A204.1 (cell line): ENCODE measurements around the gene MIDN.

Source experiments
- FAIRE-seq: peaks from 2 replicates; lab custom pipeline; 2012; peaks lifted over from hg19 to GRCh38; lab: Jason Lieb, UNC

Gene MIDN

DNA sequence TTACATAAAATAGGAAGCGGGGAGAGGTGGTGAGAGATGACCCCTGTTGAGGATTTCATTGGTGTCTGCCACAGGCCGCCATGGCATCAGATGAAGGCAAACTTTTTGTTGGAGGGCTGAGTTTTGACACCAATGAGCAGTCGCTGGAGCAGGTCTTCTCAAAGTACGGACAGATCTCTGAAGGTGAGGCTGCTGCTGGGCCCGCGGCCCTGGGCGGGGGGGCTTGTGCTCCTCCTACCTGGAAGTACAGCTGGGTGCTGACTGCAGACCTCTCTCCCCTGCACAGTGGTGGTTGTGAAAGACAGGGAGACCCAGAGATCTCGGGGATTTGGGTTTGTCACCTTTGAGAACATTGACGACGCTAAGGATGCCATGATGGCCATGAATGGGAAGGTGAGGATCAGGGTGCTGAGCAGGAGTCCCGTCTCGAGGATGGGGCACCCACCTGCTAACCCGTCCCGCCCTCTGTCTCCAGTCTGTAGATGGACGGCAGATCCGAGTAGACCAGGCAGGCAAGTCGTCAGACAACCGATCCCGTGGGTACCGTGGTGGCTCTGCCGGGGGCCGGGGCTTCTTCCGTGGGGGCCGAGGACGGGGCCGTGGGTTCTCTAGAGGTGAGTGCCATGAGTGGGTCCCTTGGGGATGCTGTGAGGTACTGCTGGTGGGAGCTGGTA is 22.6 kb downstream of the MIDN start:
- FAIRE-seq: no peak

DNA sequence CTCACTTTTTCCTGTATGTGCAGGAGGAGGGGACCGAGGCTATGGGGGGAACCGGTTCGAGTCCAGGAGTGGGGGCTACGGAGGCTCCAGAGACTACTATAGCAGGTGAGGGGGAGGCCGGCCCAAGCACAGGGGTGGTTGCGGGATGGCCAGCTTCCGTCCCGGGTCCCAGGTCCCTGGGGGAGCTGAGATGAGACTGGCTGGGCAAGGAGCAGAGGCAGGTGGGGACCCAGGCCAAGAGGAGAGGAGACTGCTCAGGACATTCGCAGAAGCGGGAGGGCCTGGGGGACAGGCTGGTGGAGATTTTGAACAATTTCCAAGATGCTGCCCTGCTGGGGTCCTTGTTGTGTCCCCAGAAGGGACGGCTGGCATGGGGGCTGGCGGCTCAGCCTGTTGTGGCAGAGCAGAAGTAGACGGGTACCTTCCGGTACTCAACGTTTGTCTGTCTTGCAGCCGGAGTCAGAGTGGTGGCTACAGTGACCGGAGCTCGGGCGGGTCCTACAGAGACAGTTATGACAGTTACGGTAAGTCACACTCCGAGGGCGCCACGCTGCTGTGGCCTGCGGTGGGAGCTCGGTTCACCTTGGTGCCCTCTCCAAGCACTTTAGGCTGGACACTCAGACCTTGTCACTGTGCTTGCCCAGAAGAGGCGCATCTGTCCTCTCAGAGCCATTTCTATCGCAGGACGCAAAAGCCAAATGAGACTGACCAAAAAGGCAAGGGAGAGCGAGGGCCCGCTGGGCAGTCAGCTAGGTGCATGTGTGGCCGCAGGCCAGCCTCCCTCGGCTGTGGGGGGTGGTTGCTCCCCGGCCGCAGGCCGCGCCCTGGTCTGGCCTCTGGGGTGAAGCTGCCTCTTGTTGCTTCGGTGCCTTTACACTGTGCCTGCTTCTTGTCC is 23.4 kb downstream of the MIDN start:
- FAIRE-seq: no peak

DNA sequence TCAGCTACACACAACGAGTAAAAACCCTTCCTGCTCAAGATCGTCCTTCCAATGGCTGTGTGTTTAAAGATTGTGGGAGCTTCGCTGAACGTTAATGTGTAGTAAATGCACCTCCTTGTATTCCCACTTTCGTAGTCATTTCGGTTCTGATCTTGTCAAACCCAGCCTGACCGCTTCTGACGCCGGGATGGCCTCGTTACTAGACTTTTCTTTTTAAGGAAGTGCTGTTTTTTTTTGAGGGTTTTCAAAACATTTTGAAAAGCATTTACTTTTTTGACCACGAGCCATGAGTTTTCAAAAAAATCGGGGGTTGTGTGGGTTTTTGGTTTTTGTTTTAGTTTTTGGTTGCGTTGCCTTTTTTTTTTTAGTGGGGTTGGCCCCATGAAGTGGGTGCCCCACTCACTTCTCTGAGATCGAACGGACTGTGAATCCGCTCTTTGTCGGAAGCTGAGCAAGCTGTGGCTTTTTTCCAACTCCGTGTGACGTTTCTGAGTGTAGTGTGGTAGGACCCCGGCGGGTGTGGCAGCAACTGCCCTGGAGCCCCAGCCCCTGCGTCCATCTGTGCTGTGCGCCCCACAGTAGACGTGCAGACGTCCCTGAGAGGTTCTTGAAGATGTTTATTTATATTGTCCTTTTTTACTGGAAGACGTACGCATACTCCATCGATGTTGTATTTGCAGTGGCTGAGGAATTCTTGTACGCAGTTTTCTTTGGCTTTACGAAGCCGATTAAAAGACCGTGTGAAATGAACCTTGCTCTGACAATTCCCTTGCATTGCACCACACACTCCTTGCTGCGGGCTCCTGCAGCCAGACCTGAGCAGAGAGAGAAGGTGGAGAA is 24.3 kb downstream of the MIDN start:
- no peak for FAIRE-seq

DNA sequence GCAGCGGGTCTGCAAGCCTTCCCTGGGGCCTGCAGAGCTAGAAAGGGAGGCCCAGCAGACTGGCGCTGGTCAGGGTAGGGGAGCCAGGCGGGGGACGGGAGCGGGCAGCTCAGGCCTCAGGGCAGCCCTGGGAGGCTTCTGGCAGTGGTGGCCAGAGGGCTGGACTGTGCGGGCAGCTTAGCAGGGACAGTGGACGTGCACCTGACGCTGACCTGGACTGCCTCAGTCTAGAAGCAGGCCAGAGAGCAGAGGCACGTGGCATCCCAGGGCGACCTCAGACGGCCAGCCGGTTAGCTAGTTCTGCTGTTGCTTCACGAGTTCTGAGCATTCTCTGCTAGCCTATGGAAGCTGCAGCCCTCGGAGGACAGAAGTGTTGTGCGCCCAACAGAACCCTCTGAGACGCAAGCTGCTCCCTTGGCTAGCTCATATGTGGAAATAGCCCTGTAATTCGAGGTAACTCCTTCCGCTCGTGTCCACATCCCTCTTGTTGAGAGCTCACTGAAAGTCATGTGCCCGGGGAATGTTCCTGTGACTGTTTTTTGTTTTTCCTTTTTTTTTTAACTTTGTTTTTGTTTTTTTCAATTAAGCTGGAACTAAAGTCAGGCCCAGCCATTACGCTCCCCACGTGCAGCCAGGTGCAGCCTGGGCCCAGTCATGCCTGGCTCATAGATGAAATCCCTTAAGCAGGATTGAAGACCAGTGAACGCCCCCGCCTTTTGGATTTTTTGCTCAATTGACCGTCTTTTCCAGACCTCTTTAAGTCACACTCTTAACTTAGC is 25.1 kb downstream of the MIDN start:
- no peak for FAIRE-seq

DNA sequence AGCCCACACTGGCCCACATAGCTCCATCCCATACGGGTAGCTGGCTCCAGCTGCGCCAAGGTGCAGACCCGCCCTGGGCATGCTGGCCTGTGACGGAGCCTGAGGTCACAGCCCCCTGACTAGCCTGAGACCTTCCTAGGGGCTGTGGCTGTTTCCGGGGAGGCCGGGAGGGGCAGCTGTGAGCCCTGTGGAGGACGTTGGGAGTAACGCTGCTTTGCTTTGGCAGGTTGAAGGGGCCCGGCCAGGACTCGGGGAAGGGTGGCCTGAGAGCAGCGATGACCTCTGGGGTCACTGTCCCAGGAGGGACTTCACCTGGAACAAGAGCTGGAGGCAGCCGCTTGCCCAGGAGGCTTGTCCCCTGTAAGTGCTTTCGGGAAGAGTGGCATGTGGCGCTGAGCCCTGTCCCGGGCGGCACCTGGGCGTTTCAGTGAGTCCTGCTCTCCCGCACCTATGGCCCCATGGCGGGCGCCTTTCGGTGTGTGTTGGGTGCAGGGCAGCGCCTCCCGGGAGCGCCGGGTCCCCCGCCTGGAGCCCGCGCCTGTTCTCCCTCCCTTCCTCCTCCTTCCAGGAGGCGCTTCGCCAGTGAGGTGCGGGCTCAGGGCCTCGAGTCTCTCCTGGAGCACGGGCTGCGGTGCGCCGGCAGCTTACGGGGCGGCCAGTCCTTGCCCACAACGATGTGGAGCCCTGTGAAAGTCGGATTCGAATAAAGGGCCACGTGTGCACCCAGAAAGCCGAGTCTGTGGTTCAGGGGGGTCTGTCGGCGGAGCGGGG is 25.9 kb downstream of the MIDN start:
- no peak for FAIRE-seq

DNA sequence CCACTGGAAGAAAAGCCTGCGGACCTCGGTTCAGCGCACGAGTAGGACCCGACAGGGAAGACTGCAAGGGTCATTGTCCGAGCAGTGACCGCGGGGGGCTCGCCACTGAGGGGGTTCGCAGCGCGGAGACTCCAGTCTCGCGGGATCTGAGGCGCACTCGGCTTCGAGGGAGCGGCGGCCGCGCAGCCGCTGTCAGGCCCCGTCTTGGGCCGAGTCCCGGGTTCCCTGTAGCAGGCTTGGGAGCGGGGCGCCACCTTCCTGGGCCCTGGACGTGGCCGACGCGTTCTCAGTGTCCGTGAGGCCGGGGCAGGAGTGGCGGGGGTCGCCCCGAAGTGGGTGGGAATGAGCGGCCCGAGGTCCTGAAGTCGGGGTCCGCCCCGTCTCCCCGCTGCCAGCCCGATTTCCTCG is 26.5 kb downstream of the MIDN start:
- no peak for FAIRE-seq

DNA sequence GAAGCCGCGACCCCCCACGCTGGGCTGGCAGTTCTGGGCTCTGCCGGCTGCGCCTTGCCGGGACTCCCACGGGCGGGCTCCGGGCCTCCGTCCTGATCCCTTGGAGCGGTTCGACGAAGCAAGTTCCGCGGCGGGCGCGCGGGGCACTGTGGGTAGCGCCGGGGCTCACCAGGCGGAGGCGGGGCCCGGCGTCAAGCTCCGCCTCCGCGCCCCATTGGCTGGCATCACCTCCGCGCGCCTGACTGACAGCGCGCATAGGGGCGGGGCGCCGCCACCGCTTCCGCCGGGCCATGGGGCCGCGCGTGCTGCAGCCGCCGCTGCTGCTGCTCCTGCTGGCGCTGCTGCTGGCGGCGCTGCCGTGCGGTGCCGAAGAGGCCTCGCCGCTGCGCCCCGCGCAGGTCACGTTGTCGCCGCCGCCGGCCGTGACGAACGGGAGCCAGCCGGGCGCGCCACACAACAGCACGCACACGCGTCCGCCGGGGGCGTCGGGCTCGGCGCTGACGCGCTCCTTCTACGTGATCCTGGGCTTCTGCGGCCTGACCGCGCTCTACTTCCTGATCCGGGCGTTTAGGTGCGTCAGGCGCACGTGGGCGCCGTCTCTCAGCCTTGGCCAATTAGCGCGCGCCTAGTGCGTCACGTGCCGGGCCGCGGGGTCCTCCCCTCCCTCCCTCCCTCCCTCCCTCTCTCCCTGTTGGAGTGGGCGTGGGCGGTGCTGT is 27.0 kb downstream of the MIDN start, which contains the start of gene FAM174C:
FAM174C (plus strand) TSS at position 271 of the 716 bp plus-strand sequence; CDS start at position 291, 20 bp downstream.
- no peak for FAIRE-seq

DNA sequence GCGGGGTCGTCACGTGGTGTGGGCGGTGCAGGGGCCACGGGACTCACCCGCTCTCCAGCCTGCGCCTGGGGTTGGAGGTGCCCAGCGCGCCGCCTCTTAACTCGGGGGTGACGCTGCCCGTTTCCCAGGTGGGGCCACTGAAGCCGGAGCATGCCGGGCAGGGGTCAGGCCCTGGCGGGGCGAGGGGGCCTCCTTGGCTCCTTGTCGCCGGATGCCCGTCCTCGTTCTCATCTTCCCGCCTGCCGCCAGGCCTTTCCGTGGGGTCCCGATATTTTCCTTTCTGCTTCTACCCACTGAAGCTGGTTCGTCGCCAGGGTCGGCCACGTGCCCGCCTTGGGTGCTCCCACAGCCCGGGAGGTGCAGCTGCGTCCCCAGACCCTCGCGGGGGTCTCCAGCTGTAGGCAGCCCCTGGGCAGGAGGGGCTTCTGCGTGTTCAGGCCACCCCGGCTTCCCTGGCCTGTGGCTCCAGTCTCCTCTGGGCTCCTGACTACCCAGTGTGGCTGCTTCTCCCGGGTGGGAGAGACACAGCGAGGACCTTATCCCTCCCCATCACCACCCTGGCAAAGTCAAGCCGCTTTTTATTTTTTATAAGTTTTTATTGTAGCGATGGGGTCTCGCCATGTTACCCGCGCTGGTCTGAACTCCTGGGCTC is 27.7 kb downstream of the MIDN start:
- FAIRE-seq: no peak

DNA sequence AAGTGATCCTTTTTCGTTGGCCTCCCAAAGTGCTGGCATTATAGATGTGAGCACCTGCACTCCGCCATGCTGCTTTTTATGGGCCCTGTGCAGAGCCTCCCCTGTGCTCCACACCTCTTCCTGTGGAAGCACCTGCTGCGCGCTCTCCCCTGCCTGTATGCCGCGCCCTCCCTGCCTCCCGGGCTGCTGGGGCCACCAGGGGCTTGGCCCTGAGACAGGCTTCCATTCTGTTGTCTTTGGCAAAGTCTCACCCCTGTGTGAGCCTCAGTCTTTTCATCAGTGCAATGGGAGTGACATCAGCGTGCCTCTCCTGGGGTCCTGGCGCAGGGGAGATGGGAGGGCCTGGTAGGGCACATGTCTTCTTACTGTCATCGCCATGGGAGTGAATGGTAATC is 28.2 kb downstream of the MIDN start:
- FAIRE-seq: no peak

DNA sequence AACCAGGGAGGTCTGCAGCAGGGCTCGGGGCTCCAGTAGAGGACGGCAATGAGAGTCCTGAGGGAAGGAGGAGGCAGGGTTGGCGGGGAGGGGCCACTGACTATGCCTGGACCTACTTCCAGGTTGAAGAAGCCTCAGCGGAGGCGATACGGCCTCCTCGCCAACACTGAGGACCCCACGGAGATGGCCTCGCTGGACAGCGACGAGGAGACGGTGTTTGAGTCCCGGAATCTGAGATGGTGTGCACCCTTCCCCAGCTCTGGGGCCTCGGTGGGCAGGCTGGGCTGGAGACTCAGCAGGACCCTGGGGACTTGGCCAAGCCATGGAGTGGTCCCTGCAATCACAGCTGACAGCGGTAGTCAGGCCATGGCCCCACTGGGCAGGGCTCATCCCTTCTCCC is 28.7 kb downstream of the MIDN start:
- FAIRE-seq: no peak

DNA sequence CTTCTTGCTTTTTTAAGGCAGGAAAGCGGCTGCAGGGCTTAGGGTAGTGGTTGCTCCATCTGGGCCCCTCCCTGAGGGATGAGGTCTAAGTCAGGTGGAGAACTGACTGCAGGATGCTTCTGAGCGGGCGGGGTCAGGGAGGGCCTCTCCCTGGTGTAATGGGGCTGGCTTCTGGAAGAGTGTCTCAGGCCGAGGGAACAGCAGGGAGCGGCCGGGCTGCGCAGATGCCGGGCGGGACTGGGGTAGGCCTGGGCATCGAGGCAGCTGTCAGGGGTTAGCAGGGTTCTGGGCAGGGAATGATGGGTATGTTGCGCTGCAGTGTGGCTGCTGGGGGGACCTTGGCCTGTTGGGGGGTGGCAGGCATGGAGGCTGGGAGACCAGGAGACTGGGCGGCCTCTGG is 29.7 kb downstream of the MIDN start:
- FAIRE-seq: no peak

DNA sequence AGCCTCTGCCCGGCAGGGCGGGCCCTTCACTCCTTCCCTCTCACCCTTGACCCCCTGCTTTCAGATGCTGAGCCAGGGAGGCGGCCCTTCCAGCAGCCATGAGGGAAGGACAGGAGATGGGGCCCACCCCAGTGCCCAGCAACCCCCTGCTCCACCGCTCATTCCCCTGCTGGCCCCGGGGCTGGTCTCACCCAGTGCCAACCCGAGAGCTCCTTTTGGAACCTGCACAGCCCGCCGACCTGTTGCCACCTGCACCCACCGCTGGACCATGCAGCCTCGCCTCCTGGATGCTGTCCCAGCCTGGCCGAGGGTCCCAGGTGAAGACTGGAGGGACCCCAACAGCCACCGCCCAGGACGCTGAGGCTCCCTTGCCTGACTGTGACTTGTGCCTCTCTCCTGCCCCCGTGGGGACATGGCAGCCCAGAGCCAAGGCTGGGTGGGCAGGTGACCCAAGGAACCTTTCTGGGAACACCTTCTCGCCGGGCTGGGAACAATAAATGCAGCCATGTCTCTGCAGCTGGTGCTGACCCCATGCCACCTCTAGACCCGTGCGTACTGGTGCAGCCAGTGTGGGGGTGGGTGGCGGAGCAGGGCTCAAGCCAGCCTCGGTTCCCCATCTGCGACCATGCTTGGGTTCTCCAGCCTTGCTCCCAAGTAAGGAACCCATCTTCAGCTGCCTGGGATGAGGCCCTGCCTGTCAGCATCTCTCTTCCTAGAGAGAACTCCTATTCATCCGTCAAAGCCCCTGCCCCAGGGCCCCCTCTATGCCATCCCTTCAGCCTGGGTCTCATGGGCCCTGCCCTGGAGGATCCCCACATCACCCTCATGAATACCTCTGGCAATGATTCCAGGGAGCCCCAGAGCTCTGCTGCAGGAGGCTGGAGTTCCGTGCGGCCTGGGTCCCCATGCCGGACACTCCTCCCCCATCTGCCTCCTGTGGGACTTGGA is 30.6 kb downstream of the MIDN start:
- FAIRE-seq: no peak

DNA sequence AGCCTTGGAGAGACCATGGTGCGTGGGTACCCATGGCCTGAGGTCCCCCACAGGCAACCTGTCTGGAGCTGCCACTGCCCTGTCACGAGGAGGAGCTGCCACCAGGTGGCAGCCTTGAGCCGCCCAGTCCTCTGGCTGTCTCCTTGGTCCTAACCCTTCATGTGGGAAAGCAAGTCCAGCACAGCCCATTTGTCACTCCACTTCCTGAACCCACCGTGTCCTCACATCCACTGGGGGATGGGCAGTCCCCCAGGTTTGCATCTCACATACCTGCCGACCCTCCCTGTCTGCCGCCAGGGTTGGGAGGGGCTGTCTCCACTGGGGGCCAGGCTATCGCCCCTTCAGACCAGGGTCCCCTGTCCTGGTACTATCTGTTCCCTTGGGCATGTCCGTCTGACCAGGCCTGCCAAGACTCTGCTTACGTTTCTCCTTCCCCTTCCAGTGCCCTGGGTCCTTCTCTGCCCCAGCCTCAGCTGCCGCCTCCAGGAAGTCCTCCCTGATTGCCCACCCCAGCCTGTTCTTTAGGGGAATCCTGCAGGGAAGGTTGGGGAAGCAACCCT is 31.5 kb downstream of the MIDN start:
- no peak for FAIRE-seq

DNA sequence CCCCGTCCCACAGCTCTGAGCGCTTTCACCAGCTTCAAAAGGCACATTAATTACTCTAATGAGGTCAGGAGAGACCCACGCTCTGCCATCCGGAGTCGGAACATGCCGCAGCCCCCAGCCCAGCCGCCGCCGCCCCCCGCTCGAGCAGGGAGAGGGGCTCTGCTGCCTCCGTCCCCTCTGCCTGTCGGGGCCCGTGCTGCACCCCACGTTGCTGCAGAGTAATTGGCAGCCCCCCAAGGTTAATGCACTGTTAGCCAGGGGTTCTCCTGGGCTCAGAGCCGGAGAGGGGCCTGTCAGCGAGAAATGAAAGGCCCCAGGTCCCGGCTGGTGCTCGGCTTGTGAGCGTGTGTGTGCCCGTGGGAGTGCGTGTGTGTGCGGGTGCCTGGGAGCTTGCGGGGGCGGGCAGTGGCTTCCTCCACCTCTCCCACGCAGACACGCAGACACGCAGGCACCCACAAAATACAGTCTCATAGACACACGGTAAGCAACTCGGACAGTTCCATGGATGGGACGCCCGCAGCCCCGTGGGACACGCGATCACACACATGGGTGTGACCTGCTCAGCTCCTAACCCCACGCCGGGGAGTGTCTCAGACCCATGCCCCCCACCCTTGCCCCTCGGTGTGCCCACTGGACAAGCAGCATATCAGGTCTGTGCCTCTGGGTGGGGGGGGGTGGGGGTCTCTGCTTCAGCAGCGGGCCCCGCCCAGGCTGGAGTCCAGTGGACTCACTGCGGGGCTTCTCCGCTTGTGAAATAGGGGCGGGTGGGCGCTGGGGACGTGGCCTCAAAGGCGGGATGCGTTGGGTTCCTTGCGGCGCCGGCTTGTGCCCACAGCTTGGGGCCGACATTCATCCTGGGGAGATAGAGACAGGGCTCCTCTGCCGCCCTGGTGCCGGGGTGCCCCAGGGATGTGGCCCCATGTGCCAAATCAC is 32.5 kb downstream of the MIDN start:
- FAIRE-seq: no peak

DNA sequence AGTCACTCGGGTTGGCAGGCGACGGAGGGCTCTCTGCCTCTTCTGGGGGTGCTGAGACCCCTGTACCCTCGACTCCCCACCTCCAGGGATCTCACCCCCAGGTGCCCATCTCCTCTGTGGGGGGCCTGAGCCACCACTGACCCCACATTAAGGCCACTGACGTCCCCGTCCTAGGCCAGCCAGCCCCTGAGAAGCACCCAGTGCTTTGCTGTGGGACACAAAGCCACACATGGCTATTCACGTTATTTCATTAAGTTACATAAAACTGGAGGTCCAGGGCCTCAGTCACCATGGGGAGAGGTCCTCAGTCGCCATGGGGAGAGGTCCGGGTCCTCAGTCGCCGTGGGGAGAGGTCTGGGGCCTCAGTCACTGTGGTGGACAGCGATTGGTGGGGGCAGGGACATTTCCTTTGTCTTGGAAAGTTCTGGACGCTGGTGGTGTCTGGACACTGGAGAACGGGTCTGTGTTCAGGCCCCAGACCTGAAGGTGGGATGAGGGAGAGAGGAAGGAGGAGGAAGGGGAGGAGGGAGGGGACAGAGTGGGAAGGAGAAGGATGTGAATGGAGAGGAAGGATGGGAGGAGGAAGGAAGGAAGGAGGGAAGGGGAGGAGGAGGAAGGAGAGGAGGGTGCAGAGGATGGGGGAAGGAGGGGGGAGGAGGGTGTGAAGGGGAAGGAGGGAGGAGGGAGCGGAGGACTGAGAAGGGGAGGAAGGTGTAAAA is 33.3 kb downstream of the MIDN start:
- FAIRE-seq: no peak

DNA sequence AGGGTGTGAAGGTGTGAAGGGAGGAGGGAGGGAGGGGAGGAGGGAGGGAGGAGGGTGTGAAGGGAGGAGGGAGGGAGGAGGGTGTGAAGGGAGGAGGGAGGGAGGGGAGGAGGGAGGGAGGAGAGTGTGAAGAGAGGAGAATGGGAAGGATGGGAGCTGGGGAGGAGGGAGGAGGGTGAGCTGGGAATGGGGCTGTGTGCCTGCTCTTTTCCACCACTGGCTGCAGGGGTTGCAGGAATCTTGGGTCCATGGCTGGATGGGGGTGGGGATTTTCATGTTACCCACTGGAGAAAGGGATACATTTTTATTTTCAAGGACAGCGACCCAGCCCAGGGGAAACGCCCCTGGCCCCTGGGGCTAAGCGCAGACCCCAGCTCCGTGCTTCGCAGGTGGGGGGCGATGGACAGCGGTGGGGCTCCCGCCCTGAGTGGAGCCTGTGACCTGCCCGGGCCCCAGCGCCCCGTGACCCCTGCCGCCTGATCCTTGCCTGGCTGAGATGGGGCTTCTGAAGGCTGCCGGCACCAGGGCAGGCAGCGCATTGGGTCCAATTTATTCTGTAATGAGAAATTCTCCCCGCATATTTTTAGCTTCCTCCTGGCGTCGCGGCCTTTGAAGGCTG is 34.3 kb downstream of the MIDN start:
- FAIRE-seq: no peak
